Endometrial microvascular endothelial cells (primary cell): ENCODE results near the gene FOXJ3. TPM values are rescaled to one million over a fixed set of nuclear protein-coding genes. Genes with fewer than 3 reads are reported as not detected.

Experiments
- in situ Hi-C: cut with HindIII; loops from 2 replicates; pipeline ENCODE4 v1.10.0; 2017; ENCODE audit warnings: low sequenced_read_pairs, low pct_unique_long_range_greater_than_20kb; ENCODE audit errors: inconsistent ontology term
- total RNA-seq: library from RNA; depleted of rRNA; stranded (reverse); fragments of >200 nt; gene quantifications from one replicate; pipeline ENCODE4 v1.2.3, GENCODE V29; 2015; ENCODE audit errors: inconsistent ontology term

Gene FOXJ3
- total RNA-seq, 1 donor from 2014 or later = 16.3 TPM

GRCh38 chr1:42335809-42336518 lies 929 bp upstream of the FOXJ3 start:
- in situ Hi-C loops = no loop called here

DNA sequence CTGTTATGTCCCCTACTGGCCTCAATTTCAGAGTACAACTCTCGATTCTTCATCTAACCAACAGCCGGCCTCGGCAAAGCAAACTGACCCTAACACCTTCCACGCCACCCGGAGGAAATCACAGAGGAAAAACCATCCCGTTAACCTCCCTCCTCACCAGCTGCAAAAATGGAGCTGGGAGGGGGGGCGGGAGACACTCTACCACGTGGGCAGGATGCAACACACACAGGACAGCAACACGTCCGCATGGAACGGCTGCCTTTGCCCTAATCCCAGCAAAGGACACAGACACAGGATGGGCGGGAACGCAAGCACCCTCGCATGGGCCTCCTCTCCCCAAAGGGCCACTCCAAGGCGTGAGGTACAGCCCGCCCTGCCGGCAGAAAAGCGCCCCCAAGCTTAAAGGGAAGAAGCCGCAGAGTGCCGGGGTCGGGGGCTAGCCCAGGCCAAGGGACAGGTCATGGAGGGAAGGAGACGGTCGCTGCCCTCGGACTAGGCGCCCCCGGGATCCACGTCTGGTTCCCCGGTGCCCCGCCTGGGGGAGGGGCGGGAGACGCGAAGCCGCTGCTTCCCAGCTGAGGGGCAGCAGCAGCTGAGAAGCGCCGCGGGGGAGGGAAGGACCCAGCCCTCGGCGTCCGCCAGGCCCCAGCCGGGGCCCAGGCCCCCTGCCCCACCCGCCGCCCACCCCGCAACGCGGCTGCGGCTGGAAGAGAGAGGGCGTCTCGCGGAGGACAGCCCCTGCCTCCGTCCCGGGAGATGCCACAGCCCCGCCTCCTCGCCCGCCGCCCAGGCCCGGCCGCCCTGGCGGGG lies 590 bp downstream of the FOXJ3 start:
- in situ Hi-C loops = no loop called here

GRCh38 chr1:42333662-42334239 lies 1.3 kb downstream of the FOXJ3 start:
- in situ Hi-C loops = no loop called here

DNA sequence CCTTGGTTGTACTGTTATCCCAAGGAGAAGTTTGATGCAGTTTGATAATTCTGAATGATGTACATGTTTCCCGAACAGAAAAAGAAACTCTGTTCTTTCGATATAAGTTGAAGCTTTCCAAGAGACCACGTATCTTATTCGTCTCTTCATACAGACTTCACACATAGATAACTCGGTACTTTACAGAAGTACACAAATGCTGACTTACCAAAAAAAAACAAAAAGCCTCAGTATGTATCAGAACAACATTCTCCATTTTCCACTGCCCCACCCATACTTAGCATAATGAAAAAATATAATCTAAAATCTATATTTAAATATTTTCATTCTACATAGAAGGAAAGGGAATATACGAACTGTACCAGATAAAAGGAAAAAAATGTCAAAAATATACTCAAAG lies 2.2 kb downstream of the FOXJ3 start:
- in situ Hi-C loops = no loop called here

DNA sequence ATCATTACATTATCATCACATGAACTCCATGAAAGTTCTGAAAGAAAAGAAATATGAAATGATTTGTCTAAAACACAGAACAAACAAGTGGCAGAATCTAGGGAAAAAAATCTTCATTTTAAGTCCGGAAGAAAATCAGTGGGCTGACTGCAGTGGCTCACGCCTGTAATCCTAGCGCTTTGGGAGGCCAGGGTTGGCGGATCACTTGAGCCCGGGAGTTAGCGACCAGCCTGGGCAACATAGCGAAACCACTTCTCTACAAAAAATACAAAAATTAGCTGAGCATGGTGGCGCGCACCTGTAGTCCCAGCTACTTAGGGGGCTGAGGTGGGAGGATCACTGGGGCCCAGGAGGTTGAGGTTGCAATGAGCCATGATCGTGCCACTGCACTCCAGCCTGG lies 4.8 kb downstream of the FOXJ3 start:
- in situ Hi-C loops = no loop called here

DNA sequence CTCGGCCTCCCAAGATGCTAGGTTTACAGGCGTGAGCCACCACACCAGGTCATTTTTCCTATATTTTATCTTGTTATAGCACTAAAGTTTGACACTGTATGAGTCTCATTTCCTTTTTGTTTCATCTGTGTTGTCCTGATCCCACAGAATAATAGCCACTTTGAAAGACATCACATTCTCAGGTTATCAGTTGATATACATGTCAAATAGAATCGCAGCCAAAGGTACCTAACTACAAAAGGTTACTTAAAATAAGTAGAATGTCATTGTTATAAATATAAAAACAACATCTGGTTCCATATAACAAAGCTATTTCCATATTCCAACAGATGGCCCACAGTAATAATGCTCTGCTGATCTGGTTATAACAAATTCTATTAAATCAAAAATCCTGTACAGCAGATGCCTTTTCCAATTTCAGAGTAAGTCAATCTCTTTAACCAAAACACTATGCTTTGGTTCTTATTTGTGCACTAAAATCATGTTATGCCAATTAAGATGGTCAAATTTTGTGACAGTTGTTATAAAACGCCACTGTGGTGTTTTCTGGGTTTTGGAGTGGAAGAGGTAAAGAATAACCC lies 6.0 kb downstream of the FOXJ3 start:
- in situ Hi-C loops = no loop called here

DNA sequence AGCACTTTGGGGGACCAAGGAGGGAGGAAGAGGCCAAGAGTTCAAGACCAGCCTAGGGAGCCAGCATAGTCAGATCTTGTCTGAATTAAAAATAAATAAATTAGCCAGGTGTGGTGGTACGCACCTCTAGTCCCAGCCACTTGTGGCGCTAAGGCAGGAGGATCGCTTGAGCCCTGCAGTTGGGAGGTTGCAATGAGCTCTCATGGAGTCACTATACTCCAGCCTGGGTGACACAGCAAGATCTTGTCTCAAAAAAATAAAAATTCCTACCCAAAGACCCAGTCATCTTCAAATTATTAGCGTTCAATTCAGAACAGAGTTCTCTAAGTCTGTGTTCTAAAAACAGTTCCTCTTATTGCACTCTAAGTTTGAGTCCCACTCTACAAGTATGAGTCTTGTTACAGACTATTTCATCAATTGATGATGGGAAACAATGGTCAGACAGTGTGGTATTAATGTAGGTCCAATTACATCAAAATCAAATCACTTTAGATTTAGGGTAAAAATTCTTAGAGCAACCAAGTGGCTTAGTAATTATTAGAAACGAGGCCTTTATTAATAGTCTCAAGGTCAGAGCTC lies 6.9 kb downstream of the FOXJ3 start:
- in situ Hi-C loops = no loop called here

DNA sequence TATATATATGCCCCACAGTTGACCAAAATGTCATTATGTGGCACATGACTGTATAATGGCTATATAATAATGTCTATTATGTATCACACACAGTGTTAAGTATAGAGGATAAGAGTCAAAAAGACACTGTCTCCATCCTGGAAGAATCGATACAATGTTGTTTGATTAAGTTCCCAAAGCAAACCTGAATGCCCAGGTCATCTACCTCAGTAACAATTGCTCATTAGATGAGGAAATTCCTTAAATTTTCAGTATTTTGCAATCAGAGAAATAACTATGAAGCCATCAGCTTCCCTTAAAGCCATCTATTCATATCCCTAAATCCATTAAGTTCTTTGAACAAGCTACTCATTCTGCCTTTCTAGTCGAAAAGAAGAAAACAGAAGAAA lies 10.0 kb downstream of the FOXJ3 start:
- in situ Hi-C loops = no loop called here

GRCh38 chr1:42324398-42325013 lies 10.5 kb downstream of the FOXJ3 start:
- in situ Hi-C loops = no loop called here

DNA sequence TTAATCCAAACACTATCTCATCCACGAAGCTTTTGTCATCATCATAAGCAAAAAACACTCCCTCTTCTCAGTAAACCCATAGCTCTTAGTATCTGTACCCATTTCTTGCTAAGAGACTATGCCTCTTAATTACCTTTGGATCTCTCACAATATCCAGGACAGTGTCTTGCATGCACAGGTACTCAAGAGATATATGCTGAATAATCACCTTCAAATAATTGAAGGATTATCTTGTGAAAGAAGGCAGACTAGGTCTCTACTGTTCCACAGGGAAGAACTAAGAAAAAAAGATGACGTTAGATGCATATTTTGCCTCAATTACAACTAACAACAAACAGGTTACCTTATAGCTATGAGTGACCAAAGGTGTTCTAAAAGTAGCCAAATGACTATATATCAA lies 11.5 kb downstream of the FOXJ3 start:
- in situ Hi-C loops = no loop called here

GRCh38 chr1:42322577-42322976 lies 12.5 kb downstream of the FOXJ3 start:
- in situ Hi-C loops = no loop called here

DNA sequence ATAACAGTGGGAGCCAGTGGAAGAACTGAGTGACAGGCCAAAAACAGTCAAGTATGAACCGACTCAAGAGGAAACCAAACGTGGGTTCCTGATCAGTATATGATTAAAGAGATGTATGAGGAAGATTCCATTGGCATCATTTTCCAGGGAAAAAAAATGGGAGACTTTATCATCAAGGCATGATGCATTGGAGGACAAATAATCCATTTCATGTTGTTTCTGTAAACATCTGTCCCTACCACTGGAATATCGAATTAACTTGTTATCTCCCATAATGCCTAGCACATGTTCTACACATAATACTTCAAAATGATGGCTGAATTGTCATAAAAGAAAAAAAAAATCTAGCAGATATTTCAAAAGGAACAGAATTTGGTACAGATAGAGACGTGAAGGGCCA lies 13.3 kb downstream of the FOXJ3 start:
- in situ Hi-C loops = no loop called here

DNA sequence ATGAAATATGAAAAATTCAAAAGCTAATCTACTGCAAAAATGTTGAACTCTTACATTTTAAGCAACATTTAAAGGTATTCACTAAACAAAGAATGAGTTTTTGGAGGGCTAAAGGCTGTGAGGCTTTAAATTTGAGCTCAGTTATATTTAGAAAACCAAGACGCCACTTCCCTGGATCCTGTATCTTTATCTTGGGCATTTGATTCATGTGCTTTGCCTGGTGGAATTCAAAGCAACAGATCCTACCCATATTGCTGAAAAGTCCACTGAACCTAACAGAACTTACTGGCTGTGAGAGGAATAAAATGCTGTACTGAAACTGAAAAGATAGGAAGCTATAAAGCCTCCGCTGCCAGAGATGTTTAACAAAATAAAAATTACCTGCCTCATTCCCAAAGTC lies 14.3 kb downstream of the FOXJ3 start:
- in situ Hi-C loops = no loop called here

DNA sequence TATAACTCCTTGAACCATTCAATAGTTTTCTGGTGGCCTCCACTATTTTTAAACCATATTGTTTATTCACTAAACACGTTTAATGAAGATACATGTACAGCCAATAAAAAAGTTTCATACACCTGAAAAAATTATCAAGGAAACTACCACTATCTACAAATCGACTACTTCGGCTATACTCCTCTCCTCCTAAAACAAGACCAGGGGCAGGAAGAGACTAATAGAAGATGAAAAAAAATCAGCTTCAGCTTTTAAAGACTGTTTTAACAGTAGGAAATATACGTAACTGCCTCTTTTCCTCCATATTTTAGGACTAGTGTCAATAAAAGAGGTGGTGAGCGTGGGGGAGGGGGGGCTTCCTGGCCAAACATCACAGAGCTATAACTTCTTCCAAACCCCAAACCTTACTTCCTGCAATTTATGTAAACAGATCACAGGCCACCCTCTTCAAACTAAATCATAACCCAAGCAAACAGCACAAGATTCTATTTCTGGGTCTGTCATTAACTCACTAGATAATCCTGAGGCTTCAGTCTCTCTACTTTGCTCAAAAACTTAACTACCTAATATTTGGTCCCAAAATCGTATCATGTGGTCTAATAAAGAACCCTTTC lies 15.1 kb downstream of the FOXJ3 start:
- in situ Hi-C loops = no loop called here

GRCh38 chr1:42319128-42319851 lies 15.7 kb downstream of the FOXJ3 start:
- in situ Hi-C loops = no loop called here

GRCh38 chr1:42318601-42319000 lies 16.4 kb downstream of the FOXJ3 start:
- in situ Hi-C loops = no loop called here

DNA sequence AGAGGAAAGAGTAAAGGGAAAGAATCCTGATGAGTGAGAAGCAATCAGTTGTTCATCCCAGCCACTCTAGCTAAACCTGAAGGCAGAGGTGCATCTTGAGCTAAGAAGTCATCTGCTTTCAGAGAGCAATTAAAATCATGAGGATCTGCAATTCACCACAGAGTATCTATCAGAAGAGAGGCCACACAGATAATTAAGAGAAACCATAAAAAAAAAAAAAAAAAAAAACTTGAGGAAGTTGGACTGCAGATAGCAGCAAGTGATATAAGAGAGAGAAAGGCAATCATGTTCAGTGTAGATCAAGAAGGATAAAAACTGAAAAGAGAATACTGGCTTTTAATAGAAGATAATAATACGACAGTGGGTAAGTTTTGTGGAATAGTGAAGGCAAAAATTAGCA lies 17.7 kb downstream of the FOXJ3 start:
- in situ Hi-C loops = no loop called here

DNA sequence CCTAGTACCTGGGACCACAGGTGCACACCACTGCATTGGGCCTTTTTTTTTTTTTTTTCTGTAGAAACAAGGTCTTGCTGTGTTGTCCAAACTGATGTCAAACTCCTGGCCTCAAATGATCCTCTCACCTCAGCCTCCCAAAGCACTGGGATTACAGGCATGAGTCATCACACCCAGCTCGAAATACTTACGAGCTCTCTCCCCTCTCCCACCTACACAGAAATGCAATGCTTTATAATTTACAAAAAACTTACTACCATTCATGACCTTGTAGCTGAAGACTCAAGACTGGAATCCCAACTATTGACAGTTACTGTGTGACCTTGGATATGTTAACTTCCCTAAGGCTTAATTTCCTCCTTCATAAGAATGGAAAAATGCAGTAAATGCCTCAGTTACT lies 18.7 kb downstream of the FOXJ3 start:
- in situ Hi-C loops = no loop called here
